ENCODE measurements around the gene CEP97.

DNA sequence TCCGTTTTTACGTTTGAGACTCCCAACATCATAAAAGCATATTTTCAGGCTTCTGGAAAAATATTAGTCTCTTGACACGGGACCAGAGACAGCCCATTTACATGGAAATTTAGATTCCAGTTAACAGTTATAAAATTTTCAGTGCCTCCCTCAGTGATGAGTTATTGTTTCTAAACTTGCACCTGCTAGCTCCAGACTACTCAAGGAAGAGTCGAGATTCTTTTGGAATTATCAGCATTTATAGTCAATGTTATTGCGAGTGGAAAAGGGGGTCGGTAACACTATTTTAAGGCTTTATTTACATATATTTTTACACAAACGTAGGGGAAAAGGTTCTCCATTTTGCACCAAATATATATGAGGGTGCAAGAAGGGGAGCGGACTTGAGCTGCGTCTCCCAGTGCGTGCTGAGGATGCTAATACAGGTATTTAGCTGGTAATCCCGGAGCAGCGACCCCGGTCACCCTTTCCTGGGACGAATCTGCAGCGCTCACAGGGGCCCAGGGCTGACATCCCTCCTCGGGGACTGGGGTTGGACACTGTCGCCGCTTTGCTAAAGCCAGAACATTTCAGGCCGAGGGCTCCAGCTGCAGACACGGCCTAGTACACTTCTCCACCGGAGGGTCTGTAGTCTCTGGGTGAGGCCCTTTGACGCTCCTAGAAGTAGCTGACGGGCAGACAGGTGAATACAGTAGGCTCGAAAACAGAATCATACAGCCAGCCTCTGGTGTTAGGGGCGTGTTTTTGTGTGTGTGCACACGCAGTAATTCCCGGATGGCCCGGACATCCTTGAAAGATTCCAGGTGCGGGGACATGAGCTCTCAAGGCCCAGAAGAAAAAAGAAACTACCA lies 46.8 kb upstream of the CEP97 start:
- TF ChIP-seq CTCF (IDR thresholded peaks at IDR 0.05; ENCODE audit: borderline replicate concordance, extremely low read depth, low read length, poor library complexity, severe bottlenecking) (no peak), EZH2 (IDR thresholded peaks at IDR 0.05; ENCODE audit: borderline replicate concordance, low read depth, low read length, severe bottlenecking) (no peak)

All from DND-41 (cell line).